K562 (cell line): ENCODE measurements around the gene SLC37A4. TPM values are rescaled to one million over a fixed set of nuclear protein-coding genes. Genes with fewer than 3 reads are reported as not detected.

ENCODE experiments used
- ATAC-seq: fragments of 200-7000 bp; cut with Tn5 transposase; 3 replicates; pipeline ENCODE4 v1.9.1; 2020; ENCODE audit warnings: moderate library complexity
- BruUV-seq: library from RNA; stranded (reverse); fragments of 400-500 nt; replicated peaks from 2 replicates; lab custom pipeline; 2021; lab: Mats Ljungman, UMichigan
- CTCF ChIA-PET: fragments of 300-600 bp; formaldehyde crosslinking; extraction: SDS; loops from one replicate; lab custom pipeline; 2021; ENCODE audit warnings: low intra/inter-chr PET ratio; lab: Yijun Ruan, JAX
- POLR2A ChIA-PET: fragments of 300-600, 350-650 bp; sonication (Branson Sonifier 250); formaldehyde crosslinking; extraction: SDS; loops from one replicate; lab custom pipeline; 2021; ENCODE audit warnings: antibody characterized with exemption, inconsistent platforms; lab: Yijun Ruan, JAX
- DNase-seq, 4 experiments: peaks; one replicate each; pipeline versions ENCODE4 v3.0.0 to v3.0.0-alpha.2; 2011 to 2018; ENCODE audit warnings: low spot score in 3 of 4, mixed read lengths in 3 of 4; ENCODE audit errors: extremely low read depth in 1 of 4
- FAIRE-seq: peaks from 2 replicates; lab custom pipeline; 2011; peaks lifted over from hg19 to GRCh38; lab: Jason Lieb, UNC
- H2AFZ ChIP-seq: 2 replicates; pipeline ENCODE4 v1.6.0; 2011; ENCODE audit warnings: low read depth, low read length, control low read depth, inconsistent platforms
- H3K27ac ChIP-seq: fragments of 200-600 bp; 3 replicates; pipeline ENCODE4 v1.8.0; 2011; ENCODE audit warnings: low read depth, mild to moderate bottlenecking, control low read depth, inconsistent platforms, low read length, moderate library complexity, mixed read lengths; ENCODE audit errors: extremely low read depth
- H3K27me3 ChIP-seq, 2 experiments: fragments of 300-600 bp in 1 of 2; 2 replicates in 1 of 2; 3 replicates in 1 of 2; pipeline versions ENCODE4 v1.6.0 to v1.8.0; 2011; ENCODE audit warnings: inconsistent platforms in 2 of 2, low read length in 2 of 2, mild to moderate bottlenecking in 1 of 2, mixed read lengths in 1 of 2, moderate library complexity in 1 of 2; ENCODE audit not compliant: control insufficient read depth in 2 of 2, insufficient read depth in 2 of 2
- H3K36me3 ChIP-seq: fragments of 300-600 bp; 3 replicates; pipeline ENCODE4 v1.8.0; 2011; ENCODE audit warnings: mild to moderate bottlenecking, low read length, inconsistent platforms; ENCODE audit not compliant: control insufficient read depth, insufficient read depth
- H3K4me1 ChIP-seq, 2 experiments: fragments of 200-600 bp in 1 of 2; replicated peaks in 1 of 2; 2 replicates in 1 of 2; 3 replicates in 1 of 2; pipeline versions ENCODE4 v1.5.1 to v1.8.0; 2011; ENCODE audit warnings: inconsistent platforms in 2 of 2, low read length in 2 of 2, mild to moderate bottlenecking in 1 of 2, mixed read lengths in 1 of 2, moderate library complexity in 1 of 2; ENCODE audit not compliant: control insufficient read depth in 2 of 2, insufficient read depth in 2 of 2
- H3K4me2 ChIP-seq: 2 replicates; pipeline ENCODE4 v1.6.1; 2011; ENCODE audit warnings: low read length, control low read depth, inconsistent platforms, mixed read lengths; ENCODE audit not compliant: insufficient read depth
- H3K4me3 ChIP-seq: fragments of 200-600 bp; sonication (generic), shearing (Covaris generic); 2 replicates; pipeline ENCODE4 v1.5.1; 2016; ENCODE audit warnings: control low read depth, inconsistent platforms
- H3K79me2 ChIP-seq: fragments of 200-600 bp; 3 replicates; pipeline ENCODE4 v1.8.0; 2011; ENCODE audit warnings: low read length, inconsistent platforms; ENCODE audit not compliant: control insufficient read depth, insufficient read depth
- H3K9ac ChIP-seq, 2 experiments: 2 replicates each; pipeline versions ENCODE4 v1.6.0 to v1.6.1; 2011; ENCODE audit warnings: low read depth in 2 of 2, low read length in 2 of 2, control low read depth in 1 of 2, inconsistent platforms in 1 of 2, mild to moderate bottlenecking in 1 of 2, mixed read lengths in 1 of 2; ENCODE audit not compliant: insufficient read depth in 1 of 2
- H3K9me1 ChIP-seq: one replicate; pipeline ENCODE4 v1.6.0; 2011; ENCODE audit warnings: inconsistent platforms, mild to moderate bottlenecking, low read length, moderate library complexity; ENCODE audit not compliant: control insufficient read depth, insufficient read depth
- H3K9me3 ChIP-seq: replicated peaks from 2 replicates; pipeline ENCODE4 v1.5.1; 2011; ENCODE audit warnings: low read depth, low read length, inconsistent platforms; ENCODE audit not compliant: control insufficient read depth, insufficient read depth
- H4K20me1 ChIP-seq: replicated peaks from 2 replicates; pipeline ENCODE4 v1.6.1; 2011; ENCODE audit warnings: low read length, inconsistent platforms, mixed read lengths; ENCODE audit not compliant: control insufficient read depth, insufficient read depth
- DDX20 ChIP-seq: fragments of 450-650 bp; IDR thresholded peaks from 2 replicates; pipeline ENCODE4 v1.6.1; 2016; ENCODE audit warnings: missing genetic modification characterization, low read depth, mild to moderate bottlenecking, missing compliant biosample characterization, moderate library complexity
- E2F1 ChIP-seq: sonication (generic); formaldehyde crosslinking; IDR thresholded peaks from 2 replicates; pipeline ENCODE4 v1.8.1; 2023; ENCODE audit warnings: mild to moderate bottlenecking, missing genetic modification reagents, moderate library complexity
- GTF2F1 ChIP-seq: IDR thresholded peaks from 2 replicates; pipeline ENCODE4 v1.6.1; 2011; ENCODE audit warnings: low read depth, low read length, improper control_type of control experiment
- HDAC2 ChIP-seq: fragments of 450-650 bp; IDR thresholded peaks from 2 replicates; pipeline ENCODE4 v1.6.1; 2016; ENCODE audit warnings: mild to moderate bottlenecking
- NCOA4 ChIP-seq: fragments of 450-650 bp; IDR thresholded peaks from 2 replicates; pipeline ENCODE4 v1.6.1; 2018; ENCODE audit warnings: mild to moderate bottlenecking; ENCODE audit not compliant: partially characterized antibody
- NONO ChIP-seq, 2 experiments: fragments of 200-400 bp in 1 of 2; fragments of 450-650 bp in 1 of 2; formaldehyde crosslinking in 1 of 2; IDR thresholded peaks; 2 replicates each; pipeline ENCODE4 v1.6.1; 2017; ENCODE audit warnings: low read depth in 2 of 2, mild to moderate bottlenecking in 2 of 2, moderate library complexity in 2 of 2, low read length in 1 of 2
- RB1 ChIP-seq: fragments of 450-650 bp; IDR thresholded peaks from 2 replicates; pipeline ENCODE4 v1.6.1; 2017; ENCODE audit warnings: low read depth, mild to moderate bottlenecking
- SIN3A ChIP-seq, 2 experiments: fragments of 150-350 bp in 1 of 2; IDR thresholded peaks; 2 replicates each; pipeline ENCODE4 v1.6.1; 2011 to 2016; ENCODE audit warnings: borderline replicate concordance in 2 of 2, low read depth in 2 of 2, low read length in 2 of 2, mild to moderate bottlenecking in 2 of 2, moderate library complexity in 2 of 2; ENCODE audit not compliant: control insufficient read depth in 1 of 2
- SIX5 ChIP-seq, 2 experiments: IDR thresholded peaks; 2 replicates each; pipeline ENCODE4 v1.6.1; 2011; ENCODE audit warnings: low read length in 2 of 2, borderline replicate concordance in 1 of 2, low read depth in 1 of 2, mild to moderate bottlenecking in 1 of 2, moderate library complexity in 1 of 2; ENCODE audit not compliant: insufficient read depth in 1 of 2
- TBP ChIP-seq: optimal IDR thresholded peaks from 2 replicates; pipeline ENCODE3; 2011; ENCODE audit warnings: low read depth, low read length, improper control_type of control experiment
- TEAD1 ChIP-seq, 2 experiments: fragments of 450-650 bp in 1 of 2; sonication (generic) in 1 of 2; formaldehyde crosslinking; IDR thresholded peaks; 2 replicates each; pipeline versions ENCODE4 v1.4.0 to v1.8.0; 2020 to 2022; ENCODE audit warnings: mild to moderate bottlenecking in 2 of 2, missing genetic modification reagents in 1 of 2
- WGBS: fragments of 100-300 bp; shearing (Covaris generic); methylation state at CpG from one replicate; pipeline ENCODE4 v1.1.6; 2016; ENCODE audit warnings: low coverage, mixed read lengths; ENCODE audit not compliant: insufficient coverage; ENCODE audit errors: missing lambda C conversion rate; 5-methylcytosine and 5-hydroxymethylcytosine counted together
- in situ Hi-C: fragments of 300-500 bp; cut with MboI; formaldehyde crosslinking; loops from 4 replicates; pipeline ENCODE4 v1.15.0; 2018; ENCODE audit warnings: inconsistent platforms, mixed read lengths
- intact Hi-C: fragments of 100-400 bp; cut with micrococcal nuclease; formaldehyde crosslinking; loops from 2 replicates; pipeline ENCODE4 v1.14.2; 2022
- polyA plus RNA-seq, 8 experiments: library from polyadenylated mRNA; depleted of rRNA in 4 of 8; stranded (reverse) in 5 of 8; unstranded in 3 of 8; fragments of >200 nt; fragmentation: Nextera tagmentation in 2 of 8; fragmentation: Illumina TruSeq in 1 of 8; extraction: Ambion mirVana in 2 of 8; extraction: Trizol in 1 of 8; gene quantifications; 2 replicates each; pipeline versions ENCODE4 v1.2.1 to v1.2.3, GENCODE V29; 2011 to 2014; ENCODE audit warnings: inconsistent platforms in 1 of 8, missing spikeins in 1 of 8
- total RNA-seq, 7 experiments: library from RNA; depleted of rRNA in 6 of 7; stranded (reverse); fragments of >200 nt in 6 of 7; fragmentation: Illumina TruSeq in 2 of 7; extraction: Trizol in 2 of 7; gene quantifications; 2 replicates each; pipeline versions ENCODE4 v1.2.1 to v1.2.3, GENCODE V29; 2011 to 2021; ENCODE audit warnings: low replicate concordance in 1 of 7

Gene SLC37A4
- total and polyA plus RNA-seq, 9 of the 15 experiments (the other 6 are each of a cell fraction or from before 2014, with no cell fraction given) = 24.7 to 73.9 (median 40.7) TPM

- intact Hi-C loops = loop anchor here (2.0 to 5.0 kb wide), 3 partner anchors 37 to 82 kb away; partner anchors contain the start of genes DPAGT1 and HYOU1
- BruUV-seq = no TSS peak
- H3K9ac ChIP-seq = peak overlapping the region; percentile 83 to 100; a peak in 2 of 4 replicates
Observed at GRCh38 chr11:119019996-119020395, 10.7 kb downstream of the SLC37A4 start.

GRCh38 chr11:119018074-119018938 is 12.4 kb downstream of the SLC37A4 start, which contains the start of the genes RPS25 and TRAPPC4:
Gene RPS25, minus strand, starts transcription at chr11:119018343. Its CDS starts 59 bp downstream, at chr11:119018284.
Gene TRAPPC4, plus strand, starts transcription at chr11:119018766. Its CDS starts 30 bp downstream, at chr11:119018796.
- peak; percentile 84 to 97 (median 86) for DNase-seq
- Histone ChIP-seq H3K9me3 (no peaks in the 10 kb centered on the region; the same call in 1 of the 2 replicates), H3K9me1 (no peaks in the 10 kb centered on the region), H3K79me2 (peaks cover 66% of the 10 kb centered on the region), H3K27ac (peak within 1 kb of the TSS; percentile 97), H3K4me3 (peak within 1 kb of the TSS; percentile 99), H3K36me3 (peaks cover 80% of the 10 kb centered on the region), H4K20me1 (0 out of 2 replicates have a peak, but pooled peaks cover 3% of the 10 kb centered on the region), H3K4me1 (peaks cover 9 to 12% of the 10 kb centered on the region in 2 experiments; a peak in 4 of 5 replicates), H3K4me2 (peak within 1 kb of the TSS; percentile 98), H3K9ac (peak within 1 kb of the TSS; percentile 95 to 100), H3K27me3 (no peaks in the 10 kb centered on the region), H2AFZ (peak within 1 kb of the TSS; percentile 97)
- POLR2A ChIA-PET = interaction anchor here (0.6 to 1.5 kb wide), 12 partner anchors 9 to 228 kb away, joined by 3 to 9 read pairs (median 4); partner anchors contain the start of genes C2CD2L, CENATAC and DPAGT1
- in situ Hi-C loops (no loop called here), intact Hi-C loops (loop anchor here (1.0 to 5.0 kb wide), 5 partner anchors 12 to 84 kb away; partner anchors contain the start of genes CENATAC, DPAGT1, HYOU1 and SLC37A4)
- ATAC-seq = peak; percentile 91
- no TSS peak for BruUV-seq
- peak; percentile 93 for FAIRE-seq
- CTCF ChIA-PET = no interaction called here
- WGBS = under 1% methylated on average over 59 of the region's 63 CpGs
- TF ChIP-seq SIN3A (IDR thresholded peaks at IDR 0.05; ENCODE audit: borderline replicate concordance in 2 of 2, control insufficient read depth in 1 of 2, low read depth in 2 of 2, low read length in 2 of 2) = peak in 1 of 2 experiments; percentile 74; a peak in 2 of 4 replicates
- peak; percentile 88 for TF ChIP-seq GTF2F1
- 0 out of 4 replicates have a peak, but pooled peaks of 1 of the 2 experiments have one; percentile 10 for TF ChIP-seq NONO (IDR thresholded peaks at IDR 0.05; ENCODE audit: low read depth in 2 of 2, low read length in 1 of 2)
- peak; percentile 53 for TF ChIP-seq E2F1 (CRISPR knock-in tag)
- no peak for TF ChIP-seq NCOA4
- peak; percentile 39 to 54; a peak in 3 of 4 replicates for TF ChIP-seq SIX5 (IDR thresholded peaks at IDR 0.05; ENCODE audit: borderline replicate concordance in 1 of 2, insufficient read depth in 1 of 2, low read depth in 1 of 2, low read length in 2 of 2)
- peak; percentile 96 for TF ChIP-seq TBP
- TF ChIP-seq RB1 = peak; percentile 11; the same call in 1 of the 2 replicates
- TF ChIP-seq TEAD1 (CRISPR knock-in tag; IDR thresholded peaks at IDR 0.05) = 0 out of 4 replicates have a peak, but pooled peaks of 1 of the 2 experiments have one; percentile 71
- TF ChIP-seq DDX20 (tag) = no peak

More at GRCh38 chr11:119019996-119020395, 10.7 kb downstream of the SLC37A4 start:
- Histone ChIP-seq H3K79me2 (peaks cover 76% of the 10 kb centered on the region), H4K20me1 (0 out of 2 replicates have a peak, but pooled peaks cover 14% of the 10 kb centered on the region), H3K9me1 (no peaks in the 10 kb centered on the region), H3K27ac (no peak overlapping the region; the same call in 2 of the 3 replicates), H3K36me3 (peaks cover 82% of the 10 kb centered on the region), H2AFZ (no peak overlapping the region), H3K4me2 (peak overlapping the region; percentile 98), H3K4me3 (peak overlapping the region; percentile 99; the same call in 1 of the 2 replicates), H3K9me3 (no peaks in the 10 kb centered on the region), H3K27me3 (no peaks in the 10 kb centered on the region), H3K4me1 (peaks cover 24 to 26% of the 10 kb centered on the region in 2 experiments)
- POLR2A ChIA-PET = interaction anchor here (0.7 to 1.0 kb wide), 2 partner anchors 13 to 35 kb away, joined by 4 read pairs; no protein-coding TSS in a partner anchor
- ATAC-seq (no peak), FAIRE-seq (no peak), DNase-seq (peak in 2 of 4 experiments; percentile 5 to 6)
- CTCF ChIA-PET = no interaction called here
- in situ Hi-C loops = no loop called here
- no peak for TF ChIP-seq HDAC2
- WGBS = 11% methylated on average over 2 of the region's 2 CpGs
